ENCODE results near the gene RABL3. TPM values are rescaled to one million over a fixed set of nuclear protein-coding genes. Genes with fewer than 3 reads are reported as not detected.
A peak's percentile ranks its signal among the peaks of the same experiment; 100 is the strongest.

Gene RABL3
- total and polyA plus RNA-seq, 2 of the 13 experiments (the other 11 are each of a cell fraction or from before 2014, with no cell fraction given) = 4.8 to 31.9 TPM

DNA sequence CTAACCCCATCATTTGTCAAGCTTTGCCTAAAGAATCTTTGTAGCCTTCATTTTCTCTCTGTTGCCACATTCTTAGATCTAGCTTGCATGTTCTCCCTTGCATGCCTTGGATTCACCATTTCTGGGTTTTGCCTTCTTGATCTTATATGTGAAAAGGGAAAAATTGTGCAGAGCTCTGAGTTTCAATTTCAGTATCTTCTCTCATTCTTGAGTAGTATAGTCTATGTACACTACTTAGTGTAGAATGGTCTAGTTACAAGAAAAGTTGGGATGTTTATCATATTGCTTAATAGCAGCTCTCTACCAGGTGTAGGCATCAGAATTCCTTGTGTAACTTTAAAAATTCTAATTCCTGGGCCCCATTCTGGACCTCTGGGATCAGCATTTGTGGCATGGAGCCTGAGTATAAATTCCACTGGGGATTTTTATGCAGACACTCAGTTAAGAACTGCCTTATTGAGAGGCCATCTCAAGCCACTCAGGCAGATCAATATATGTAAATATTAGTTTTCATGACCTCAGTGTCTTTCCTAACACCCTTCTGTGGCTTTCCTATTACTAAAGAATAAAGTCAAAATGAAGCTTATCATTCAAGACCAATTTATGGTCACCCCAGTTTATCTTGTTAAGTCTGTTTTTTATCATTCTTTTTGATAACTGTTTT is 23.6 kb upstream of the RABL3 start (continued):
- TF ChIP-seq, protein P1, sequence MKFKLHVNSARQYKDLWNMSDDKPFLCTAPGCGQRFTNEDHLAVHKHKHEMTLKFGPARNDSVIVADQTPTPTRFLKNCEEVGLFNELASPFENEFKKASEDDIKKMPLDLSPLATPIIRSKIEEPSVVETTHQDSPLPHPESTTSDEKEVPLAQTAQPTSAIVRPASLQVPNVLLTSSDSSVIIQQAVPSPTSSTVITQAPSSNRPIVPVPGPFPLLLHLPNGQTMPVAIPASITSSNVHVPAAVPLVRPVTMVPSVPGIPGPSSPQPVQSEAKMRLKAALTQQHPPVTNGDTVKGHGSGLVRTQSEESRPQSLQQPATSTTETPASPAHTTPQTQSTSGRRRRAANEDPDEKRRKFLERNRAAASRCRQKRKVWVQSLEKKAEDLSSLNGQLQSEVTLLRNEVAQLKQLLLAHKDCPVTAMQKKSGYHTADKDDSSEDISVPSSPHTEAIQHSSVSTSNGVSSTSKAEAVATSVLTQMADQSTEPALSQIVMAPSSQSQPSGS (CRISPR knock-in tag; IDR thresholded peaks at IDR 0.05) = 0 out of 2 replicates have a peak, but pooled peaks have one; percentile 36

DNA sequence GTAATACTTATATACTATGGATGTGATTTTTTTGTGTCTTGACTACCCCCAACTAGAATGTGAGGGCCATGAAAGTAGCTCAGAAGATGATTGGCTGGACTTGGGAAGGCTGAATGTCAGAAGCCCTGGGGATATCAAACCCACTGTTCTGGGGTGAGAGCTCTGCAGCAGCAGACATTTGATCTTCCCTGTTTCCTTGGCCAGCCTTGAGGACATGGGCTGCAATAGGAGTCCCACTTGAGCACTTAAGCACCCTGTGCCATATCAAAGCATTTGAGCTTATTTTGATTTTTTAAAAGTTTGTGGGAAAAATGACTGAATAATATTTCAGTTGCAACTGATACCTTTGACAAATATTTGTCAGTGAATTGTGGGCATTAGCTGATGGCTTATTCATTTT is 21.9 kb upstream of the RABL3 start:
- Histone ChIP-seq H3K27me3 (ENCODE audit: control insufficient read depth in 1 of 2, insufficient read depth in 2 of 2, low read length in 2 of 2) (no peaks in the 10 kb centered on the region), H3K79me2 (ENCODE audit: insufficient read depth, low read length) (peaks cover 18% of the 10 kb centered on the region), H3K9ac (ENCODE audit: insufficient read depth, low read depth, low read length) (no peak overlapping the region), H2AFZ (ENCODE audit: low read length) (no peak overlapping the region), H3K9me3 (ENCODE audit: low read length) (no peaks in the 10 kb centered on the region), H3K4me3 (replicated peaks in 1 of 3; ENCODE audit: insufficient read depth in 1 of 3, low read depth in 2 of 3, low read length in 3 of 3) (no peak overlapping the region), H3K4me1 (ENCODE audit: insufficient read depth, low read length) (peaks cover 20% of the 10 kb centered on the region), H4K20me1 (ENCODE audit: insufficient read depth, low read length) (no peaks in the 10 kb centered on the region), H3K4me2 (ENCODE audit: low read depth, low read length) (no peak overlapping the region), H3K36me3 (replicated peaks in 1 of 2; ENCODE audit: control insufficient read depth in 1 of 2, insufficient read depth in 2 of 2, low read length in 2 of 2) (no peaks in the 10 kb centered on the region), H3K27ac (ENCODE audit: extremely low read length, insufficient read depth, low read length) (no peak overlapping the region)
- ATAC-seq (no peak), FAIRE-seq (no peak), DNase-seq (ENCODE audit: low spot score) (no peak)
- in situ Hi-C loops (cut with HindIII; ENCODE audit: extremely low pct_ligation_motif_present, low pct_unique_long_range_greater_than_20kb) (no loop called here), intact Hi-C loops (cut with micrococcal nuclease; ENCODE audit: unreplicated experiment) (no loop called here)
- no TSS peak for BruUV-seq (replicated peaks)
- POLR2A ChIA-PET = no interaction called here
- CTCF ChIA-PET (ENCODE audit: low intra/inter-chr PET ratio, low total read pairs) = no interaction called here
- TF ChIP-seq ZNF17 (CRISPR knock-in tag; IDR thresholded peaks at IDR 0.05) (no peak), ZNF775 (CRISPR knock-in tag; IDR thresholded peaks at IDR 0.05; ENCODE audit: borderline replicate concordance) (no peak), ZNF30 (CRISPR knock-in tag; IDR thresholded peaks at IDR 0.05) (no peak), FIP1L1 (IDR thresholded peaks at IDR 0.05; ENCODE audit: borderline replicate concordance, insufficient read depth, low read depth, low read length) (no peak), HOXA7 (CRISPR knock-in tag; IDR thresholded peaks at IDR 0.05) (no peak), ZNF569 (CRISPR knock-in tag; IDR thresholded peaks at IDR 0.05; ENCODE audit: borderline replicate concordance) (no peak), HOXA9 (CRISPR knock-in tag; IDR thresholded peaks at IDR 0.05; ENCODE audit: borderline replicate concordance) (no peak), BRCA1 (CRISPR knock-in tag; IDR thresholded peaks at IDR 0.05) (no peak), NFE2 (CRISPR knock-in tag; IDR thresholded peaks at IDR 0.05) (no peak), ASH2L (IDR thresholded peaks at IDR 0.05; ENCODE audit: insufficient read length, low read depth, low read length) (no peak), ZNF629 (CRISPR knock-in tag; conservative IDR thresholded peaks at IDR 0.05) (no peak), ZNF550 (CRISPR knock-in tag; IDR thresholded peaks at IDR 0.05; ENCODE audit: borderline replicate concordance) (no peak), ZNF547 (CRISPR knock-in tag; IDR thresholded peaks at IDR 0.05) (no peak)
- TF ChIP-seq, protein P2, sequence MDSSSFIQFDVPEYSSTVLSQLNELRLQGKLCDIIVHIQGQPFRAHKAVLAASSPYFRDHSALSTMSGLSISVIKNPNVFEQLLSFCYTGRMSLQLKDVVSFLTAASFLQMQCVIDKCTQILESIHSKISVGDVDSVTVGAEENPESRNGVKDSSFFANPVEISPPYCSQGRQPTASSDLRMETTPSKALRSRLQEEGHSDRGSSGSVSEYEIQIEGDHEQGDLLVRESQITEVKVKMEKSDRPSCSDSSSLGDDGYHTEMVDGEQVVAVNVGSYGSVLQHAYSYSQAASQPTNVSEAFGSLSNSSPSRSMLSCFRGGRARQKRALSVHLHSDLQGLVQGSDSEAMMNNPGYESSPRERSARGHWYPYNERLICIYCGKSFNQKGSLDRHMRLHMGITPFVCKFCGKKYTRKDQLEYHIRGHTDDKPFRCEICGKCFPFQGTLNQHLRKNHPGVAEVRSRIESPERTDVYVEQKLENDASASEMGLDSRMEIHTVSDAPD (CRISPR knock-in tag; IDR thresholded peaks at IDR 0.05) = no peak
- TF ChIP-seq, protein P3, sequence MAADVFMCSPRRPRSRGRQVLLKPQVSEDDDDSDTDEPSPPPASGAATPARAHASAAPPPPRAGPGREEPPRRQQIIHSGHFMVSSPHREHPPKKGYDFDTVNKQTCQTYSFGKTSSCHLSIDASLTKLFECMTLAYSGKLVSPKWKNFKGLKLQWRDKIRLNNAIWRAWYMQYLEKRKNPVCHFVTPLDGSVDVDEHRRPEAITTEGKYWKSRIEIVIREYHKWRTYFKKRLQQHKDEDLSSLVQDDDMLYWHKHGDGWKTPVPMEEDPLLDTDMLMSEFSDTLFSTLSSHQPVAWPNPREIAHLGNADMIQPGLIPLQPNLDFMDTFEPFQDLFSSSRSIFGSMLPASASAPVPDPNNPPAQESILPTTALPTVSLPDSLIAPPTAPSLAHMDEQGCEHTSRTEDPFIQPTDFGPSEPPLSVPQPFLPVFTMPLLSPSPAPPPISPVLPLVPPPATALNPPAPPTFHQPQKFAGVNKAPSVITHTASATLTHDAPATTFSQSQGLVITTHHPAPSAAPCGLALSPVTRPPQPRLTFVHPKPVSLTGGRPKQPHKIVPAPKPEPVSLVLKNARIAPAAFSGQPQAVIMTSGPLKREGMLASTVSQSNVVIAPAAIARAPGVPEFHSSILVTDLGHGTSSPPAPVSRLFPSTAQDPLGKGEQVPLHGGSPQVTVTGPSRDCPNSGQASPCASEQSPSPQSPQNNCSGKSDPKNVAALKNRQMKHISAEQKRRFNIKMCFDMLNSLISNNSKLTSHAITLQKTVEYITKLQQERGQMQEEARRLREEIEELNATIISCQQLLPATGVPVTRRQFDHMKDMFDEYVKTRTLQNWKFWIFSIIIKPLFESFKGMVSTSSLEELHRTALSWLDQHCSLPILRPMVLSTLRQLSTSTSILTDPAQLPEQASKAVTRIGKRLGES (CRISPR knock-in tag; IDR thresholded peaks at IDR 0.05; ENCODE audit: borderline replicate concordance) = no peak
- TF ChIP-seq, protein P4, sequence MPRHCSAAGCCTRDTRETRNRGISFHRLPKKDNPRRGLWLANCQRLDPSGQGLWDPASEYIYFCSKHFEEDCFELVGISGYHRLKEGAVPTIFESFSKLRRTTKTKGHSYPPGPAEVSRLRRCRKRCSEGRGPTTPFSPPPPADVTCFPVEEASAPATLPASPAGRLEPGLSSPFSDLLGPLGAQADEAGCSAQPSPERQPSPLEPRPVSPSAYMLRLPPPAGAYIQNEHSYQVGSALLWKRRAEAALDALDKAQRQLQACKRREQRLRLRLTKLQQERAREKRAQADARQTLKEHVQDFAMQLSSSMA (CRISPR knock-in tag; IDR thresholded peaks at IDR 0.05) = no peak

Measured in HepG2 (cell line).